Uterus (tissue), 4 donors: Measurements from ENCODE around the gene ASAP2. TPM values are rescaled to one million over a fixed set of nuclear protein-coding genes. Genes with fewer than 3 reads are reported as not detected.

Experiments used
- DNase-seq, 2 donors: peaks; one replicate each; pipeline ENCODE4 v3.0.0-alpha.2; 2019 to 2020
- H3K27ac ChIP-seq, 2 donors: fragments of 200-600 bp; sonication (generic); 1 replicate in 1 of 2; 2 replicates in 1 of 2; pipeline ENCODE4 v1.5.1; 2016 to 2018
- H3K27me3 ChIP-seq, 2 donors: fragments of 200-600 bp; sonication (generic); one replicate each; pipeline ENCODE4 v1.5.1; 2018 to 2019; ENCODE audit warnings: control low read depth in 1 of 2
- H3K36me3 ChIP-seq, 2 donors: fragments of 200-600 bp; sonication (generic); one replicate each; pipeline ENCODE4 v1.5.1; 2019; ENCODE audit warnings: control low read depth in 1 of 2
- H3K4me1 ChIP-seq, 2 donors: fragments of 200-600 bp; sonication (generic); one replicate each; pipeline ENCODE4 v1.5.1; 2018 to 2019; ENCODE audit warnings: control low read depth in 1 of 2
- H3K4me3 ChIP-seq, 2 donors: fragments of 200-600 bp; sonication (generic); 1 replicate in 1 of 2; 2 replicates in 1 of 2; pipeline ENCODE4 v1.5.1; 2018 to 2019; ENCODE audit warnings: mild to moderate bottlenecking in 1 of 2
- H3K9me3 ChIP-seq, 2 donors: fragments of 200-600 bp; sonication (generic); one replicate each; pipeline ENCODE4 v1.5.1; 2019; ENCODE audit warnings: control low read depth in 1 of 2
- POLR2A ChIP-seq, 2 donors: fragments of 450-650 bp; IDR thresholded peaks; one replicate each; pipeline ENCODE4 v1.6.1; 2016; ENCODE audit warnings: antibody characterized with exemption in 2 of 2, mild to moderate bottlenecking in 1 of 2, moderate library complexity in 1 of 2
- intact Hi-C: fragments of 100-400 bp; cut with DNase I; formaldehyde crosslinking; loops from one replicate; pipeline ENCODE4 v1.15.1; 2023; ENCODE audit warnings: low total_unique reads
- total RNA-seq, 4 donors: library from RNA; depleted of rRNA in 3 of 4; stranded (reverse); fragments of >200 nt in 3 of 4; gene quantifications; one replicate each; pipeline versions ENCODE4 v1.1.0 to v1.2.4, GENCODE V29; 2014 to 2023
- TF ChIP-seq, protein P1 (sequence below), 4 experiments: fragments of 200-600 bp in 2 of 4; fragments of 450-650 bp in 2 of 4; sonication (generic) in 2 of 4; IDR thresholded peaks; one replicate each; pipeline ENCODE4 v1.5.1; 2016 to 2019; ENCODE audit warnings: antibody characterized with exemption in 4 of 4, mild to moderate bottlenecking in 2 of 4, moderate library complexity in 1 of 4
- donor health status: DM: yes; HTN: yes; CAD: no.

ASAP2 gene
- total RNA-seq, 4 donors from 2014 or later: 24.3 to 55.5 (median 31.3) TPM

DNA sequence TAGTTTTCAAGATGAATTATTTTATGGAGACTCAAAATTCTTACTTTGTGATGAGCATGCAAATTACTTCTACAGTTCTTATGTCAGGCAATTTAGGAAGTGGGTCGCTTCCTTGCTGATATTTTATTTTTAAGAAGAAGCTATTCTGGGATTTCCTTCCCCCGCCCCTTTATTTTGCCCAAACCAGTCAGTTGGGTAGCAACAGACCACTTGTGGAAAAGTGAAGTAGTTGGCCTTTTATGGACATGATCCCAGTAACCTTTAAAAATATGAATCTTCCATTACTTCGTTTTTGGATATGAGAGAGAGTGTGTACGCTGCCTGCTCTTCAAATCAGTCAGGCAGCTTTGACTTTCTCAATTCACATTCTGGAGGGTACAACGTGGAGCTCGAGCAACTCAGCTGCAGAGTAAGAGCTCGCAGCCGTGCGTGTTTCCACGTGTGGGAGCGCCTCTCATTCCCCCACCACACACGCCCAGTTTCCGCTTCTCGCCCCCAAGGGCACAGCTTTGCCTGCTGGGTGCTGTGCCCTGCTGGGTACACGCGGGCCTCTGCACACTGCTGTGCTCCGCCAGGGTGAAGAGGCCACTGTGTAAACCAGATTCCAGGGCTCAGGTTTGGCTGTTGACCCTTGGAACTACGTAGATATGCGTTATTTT lies 124.1 kb downstream of the ASAP2 start:
- no peak overlapping the region for H3K4me3 ChIP-seq
- no peaks in the 10 kb centered on the region for H3K9me3 ChIP-seq
- H3K27ac ChIP-seq: no peak overlapping the region
- no peaks in the 10 kb centered on the region for H3K27me3 ChIP-seq
- no peaks in the 10 kb centered on the region for H3K4me1 ChIP-seq
- H3K36me3 ChIP-seq: no peaks in the 10 kb centered on the region
- TF ChIP-seq, protein P1, sequence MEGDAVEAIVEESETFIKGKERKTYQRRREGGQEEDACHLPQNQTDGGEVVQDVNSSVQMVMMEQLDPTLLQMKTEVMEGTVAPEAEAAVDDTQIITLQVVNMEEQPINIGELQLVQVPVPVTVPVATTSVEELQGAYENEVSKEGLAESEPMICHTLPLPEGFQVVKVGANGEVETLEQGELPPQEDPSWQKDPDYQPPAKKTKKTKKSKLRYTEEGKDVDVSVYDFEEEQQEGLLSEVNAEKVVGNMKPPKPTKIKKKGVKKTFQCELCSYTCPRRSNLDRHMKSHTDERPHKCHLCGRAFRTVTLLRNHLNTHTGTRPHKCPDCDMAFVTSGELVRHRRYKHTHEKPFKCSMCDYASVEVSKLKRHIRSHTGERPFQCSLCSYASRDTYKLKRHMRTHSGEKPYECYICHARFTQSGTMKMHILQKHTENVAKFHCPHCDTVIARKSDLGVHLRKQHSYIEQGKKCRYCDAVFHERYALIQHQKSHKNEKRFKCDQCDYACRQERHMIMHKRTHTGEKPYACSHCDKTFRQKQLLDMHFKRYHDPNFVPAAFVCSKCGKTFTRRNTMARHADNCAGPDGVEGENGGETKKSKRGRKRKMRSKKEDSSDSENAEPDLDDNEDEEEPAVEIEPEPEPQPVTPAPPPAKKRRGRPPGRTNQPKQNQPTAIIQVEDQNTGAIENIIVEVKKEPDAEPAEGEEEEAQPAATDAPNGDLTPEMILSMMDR (IDR thresholded peaks at IDR 0.05): no peak
- TF ChIP-seq POLR2A (IDR thresholded peaks at IDR 0.05): no peak
- intact Hi-C loops: loop anchor here (10.0 kb wide), 1 partner anchor 186 kb away; no protein-coding TSS in a partner anchor
- no peak for DNase-seq

GRCh38 chr2:9331704-9332103 lies 125.1 kb downstream of the ASAP2 start:
- Histone ChIP-seq H3K4me3 (no peak overlapping the region), H3K27me3 (no peaks in the 10 kb centered on the region), H3K9me3 (no peaks in the 10 kb centered on the region), H3K36me3 (no peaks in the 10 kb centered on the region), H3K27ac (no peak overlapping the region), H3K4me1 (no peaks in the 10 kb centered on the region)
- TF ChIP-seq POLR2A (IDR thresholded peaks at IDR 0.05): no peak
- TF ChIP-seq, protein P1 (IDR thresholded peaks at IDR 0.05): no peak
- intact Hi-C loops: loop anchor here (10.0 kb wide), 1 partner anchor 187 kb away; no protein-coding TSS in a partner anchor
- DNase-seq: no peak

- intact Hi-C loops: loop anchor here (10.0 kb wide), 1 partner anchor 187 kb away; no protein-coding TSS in a partner anchor
- no peaks in the 10 kb centered on the region for H3K4me1 ChIP-seq
- TF ChIP-seq POLR2A (IDR thresholded peaks at IDR 0.05): no peak
- TF ChIP-seq, protein P1 (IDR thresholded peaks at IDR 0.05): no peak
- H3K36me3 ChIP-seq: no peaks in the 10 kb centered on the region
- H3K27ac ChIP-seq: no peak overlapping the region
- no peaks in the 10 kb centered on the region for H3K27me3 ChIP-seq
- H3K9me3 ChIP-seq: no peaks in the 10 kb centered on the region
- DNase-seq: no peak
- no peak overlapping the region for H3K4me3 ChIP-seq
Measured at GRCh38 chr2:9332136-9332852, 125.7 kb downstream of the ASAP2 start.

DNA sequence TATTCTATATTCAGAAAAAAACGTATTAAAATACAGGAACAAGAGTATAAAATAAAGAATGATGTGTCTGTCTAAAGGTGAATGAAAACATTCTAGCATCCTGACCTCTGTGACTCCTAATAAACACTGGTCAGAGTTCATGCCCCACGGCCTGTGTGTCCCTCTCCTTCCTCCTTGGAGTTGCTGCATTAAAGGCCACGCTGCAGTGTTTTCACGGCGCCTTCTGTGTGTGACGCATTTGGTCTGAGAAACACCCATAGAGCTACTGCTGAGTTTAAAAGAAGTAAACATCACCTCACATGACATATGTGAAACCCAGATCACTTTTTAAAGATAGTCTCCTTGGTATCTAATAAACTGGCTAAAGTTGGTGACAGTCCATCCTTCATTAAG lies 126.2 kb downstream of the ASAP2 start:
- no peak for TF ChIP-seq POLR2A (IDR thresholded peaks at IDR 0.05)
- TF ChIP-seq, protein P1 (IDR thresholded peaks at IDR 0.05): no peak
- DNase-seq: no peak
- no peaks in the 10 kb centered on the region for H3K27me3 ChIP-seq
- H3K9me3 ChIP-seq: no peaks in the 10 kb centered on the region
- no peaks in the 10 kb centered on the region for H3K4me1 ChIP-seq
- no peak overlapping the region for H3K4me3 ChIP-seq
- intact Hi-C loops: loop anchor here (10.0 kb wide), 1 partner anchor 188 kb away; no protein-coding TSS in a partner anchor
- H3K27ac ChIP-seq: no peak overlapping the region
- no peaks in the 10 kb centered on the region for H3K36me3 ChIP-seq

GRCh38 chr2:9333591-9334171 lies 127.1 kb downstream of the ASAP2 start:
- Histone ChIP-seq H3K36me3 (no peaks in the 10 kb centered on the region), H3K27ac (peak overlapping the region in 1 of 2 donors; percentile 33), H3K4me3 (no peak overlapping the region), H3K27me3 (no peaks in the 10 kb centered on the region), H3K4me1 (no peaks in the 10 kb centered on the region), H3K9me3 (no peaks in the 10 kb centered on the region)
- no peak for TF ChIP-seq POLR2A (IDR thresholded peaks at IDR 0.05)
- TF ChIP-seq, protein P1 (IDR thresholded peaks at IDR 0.05): peak; percentile 58 to 74 (median 68)
- intact Hi-C loops: loop anchor here (10.0 kb wide), 1 partner anchor 189 kb away; no protein-coding TSS in a partner anchor
- DNase-seq: peak; percentile 60 to 66
